Activated CD8-positive, alpha-beta memory T cell treated with anti-CD3 and anti-CD28 coated beads, Interleukin-2, amount 50 U/mL, for 24 hours (primary cell): ENCODE measurements around the gene TYW1B.
"Not testable (repeated sequence)": the region's sequence is repeated elsewhere in the genome, so short reads cannot be mapped to it uniquely, and the experiment has no call there.

ENCODE experiments used
- DNase-seq: peaks from one replicate; pipeline ENCODE4 v3.0.0-alpha.2; 2020; ENCODE audit errors: extremely low read depth

TYW1B gene

DNA sequence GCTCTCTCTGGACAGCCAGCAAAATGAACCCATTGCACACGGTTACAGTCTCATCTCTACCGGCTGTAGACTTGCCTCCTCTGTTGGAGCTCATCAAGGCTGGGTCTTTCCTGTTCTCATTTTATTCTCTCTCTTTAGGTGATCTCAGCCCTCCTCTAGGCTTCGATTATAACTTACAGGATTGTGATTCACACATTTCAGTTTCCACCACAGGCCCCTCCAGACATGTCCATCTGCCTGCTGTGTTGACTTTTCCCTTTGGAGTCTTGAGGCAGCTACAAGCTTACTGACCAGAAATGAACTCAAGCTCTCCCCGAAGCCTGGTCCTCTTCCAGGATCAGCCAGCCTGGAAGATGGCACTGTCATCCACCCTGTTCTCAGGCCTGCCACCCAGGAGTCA, 268.5 kb downstream of the TYW1B start:
- not testable (repeated sequence) for DNase-seq

DNA sequence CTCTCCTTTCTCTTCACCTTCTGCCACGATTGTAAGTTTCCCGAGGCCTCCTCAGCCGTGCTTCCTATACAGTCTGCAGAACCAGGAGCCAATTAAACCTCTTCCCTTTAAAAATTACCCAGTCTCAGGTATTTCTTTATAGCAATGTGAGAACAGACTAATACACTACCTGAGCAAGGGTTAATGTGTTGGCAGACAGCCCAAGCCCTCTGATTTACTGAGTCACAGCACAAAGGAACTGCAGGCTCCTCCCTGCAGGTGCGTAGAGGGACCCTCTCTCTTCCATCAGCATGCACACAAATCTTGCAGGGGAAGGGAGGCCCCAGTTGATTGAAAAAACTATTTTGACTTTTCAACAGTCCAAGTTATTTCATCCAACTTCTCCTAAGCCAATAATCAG, 271.3 kb downstream of the TYW1B start:
- DNase-seq: not testable (repeated sequence)

DNA sequence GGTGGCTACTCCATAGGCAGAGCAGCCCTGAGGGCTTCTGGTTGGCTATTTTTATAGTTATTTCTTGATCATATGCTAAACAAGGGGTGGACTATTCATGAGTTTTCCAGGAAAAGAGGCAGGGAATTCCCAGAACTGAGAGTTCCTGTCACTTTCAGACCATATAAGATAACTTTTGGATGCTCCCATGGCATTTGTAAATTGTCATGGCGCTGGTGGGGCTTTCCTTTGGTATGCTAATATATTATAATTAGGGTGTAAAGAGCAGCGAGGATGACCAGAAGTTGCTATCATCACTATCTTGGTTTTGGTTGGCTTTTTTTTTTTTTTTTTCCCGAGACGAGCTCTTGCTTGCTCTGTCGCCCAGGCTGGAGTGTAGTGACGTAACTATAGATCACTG, 272.8 kb downstream of the TYW1B start:
- not testable (repeated sequence) for DNase-seq

DNA sequence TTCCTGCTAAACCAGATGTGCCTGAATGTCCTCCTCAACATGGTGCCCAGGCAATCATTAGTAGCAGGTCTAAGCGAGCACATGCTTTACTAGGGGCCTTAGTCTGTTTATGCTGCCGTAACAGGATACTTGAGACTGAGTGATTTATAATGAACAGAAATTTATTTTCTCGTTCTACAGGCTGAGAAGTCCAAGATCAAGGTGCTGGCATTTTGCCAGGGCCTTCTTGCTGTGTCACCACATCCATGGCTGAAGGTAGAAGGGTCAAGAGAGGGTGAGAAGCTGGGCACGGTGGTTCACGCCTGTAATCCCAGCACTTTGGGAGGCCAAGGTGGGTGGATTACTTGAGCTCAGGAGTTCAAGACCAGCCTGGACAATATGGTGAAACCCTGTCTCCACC, 273.6 kb downstream of the TYW1B start:
- not testable (repeated sequence) for DNase-seq

DNA sequence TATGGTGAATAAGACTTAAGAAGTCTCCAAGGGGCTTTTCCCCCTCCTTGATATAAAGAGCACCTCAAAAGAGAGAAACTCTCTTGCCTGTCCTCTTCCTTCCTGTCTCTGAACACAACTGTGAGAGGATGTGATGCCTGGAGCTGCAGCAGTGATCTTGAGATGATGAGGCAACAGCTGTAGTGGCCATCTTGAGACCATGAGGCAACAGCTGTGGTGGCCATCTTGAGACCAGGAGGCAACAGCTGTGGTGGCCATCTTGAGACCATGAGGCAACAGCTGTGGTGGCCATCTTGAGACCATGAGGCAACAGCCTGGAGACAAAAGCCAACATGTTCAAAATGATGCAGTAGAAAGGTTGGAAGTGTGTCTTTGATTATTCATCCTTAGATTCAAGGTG, 277.5 kb downstream of the TYW1B start:
- DNase-seq: not testable (repeated sequence)

DNA sequence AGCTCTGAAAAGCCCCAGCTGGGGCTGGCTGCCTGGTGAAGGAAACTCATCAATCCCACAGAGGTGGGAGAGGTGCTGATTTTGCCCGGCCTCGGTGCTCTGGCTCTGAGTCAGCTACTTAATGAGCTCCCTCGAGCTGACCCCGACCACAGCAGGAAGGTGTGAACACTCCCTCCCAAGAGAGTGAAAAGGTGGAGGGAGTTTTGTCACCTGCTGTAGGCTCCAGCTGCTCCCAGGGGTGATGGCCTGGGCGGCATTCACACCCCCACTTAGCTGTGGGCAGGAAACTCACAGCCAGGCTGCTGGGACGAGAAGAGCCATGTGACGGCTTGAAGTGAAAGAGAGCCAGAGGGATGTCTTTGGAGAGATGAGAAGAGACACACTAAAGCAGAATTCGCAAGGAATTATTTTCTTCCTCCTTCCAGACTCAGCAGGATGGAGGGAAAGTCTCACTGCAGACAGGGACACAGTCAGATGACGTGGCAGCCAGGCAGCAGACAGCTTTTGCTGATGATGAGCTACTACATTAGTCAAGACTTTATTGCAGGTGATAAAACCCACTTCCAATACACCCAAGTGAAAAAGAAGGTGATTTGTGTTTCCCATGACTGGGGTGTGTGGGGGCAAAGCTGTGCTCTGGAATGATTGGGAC, 281.3 kb downstream of the TYW1B start:
- not testable (repeated sequence) for DNase-seq

DNA sequence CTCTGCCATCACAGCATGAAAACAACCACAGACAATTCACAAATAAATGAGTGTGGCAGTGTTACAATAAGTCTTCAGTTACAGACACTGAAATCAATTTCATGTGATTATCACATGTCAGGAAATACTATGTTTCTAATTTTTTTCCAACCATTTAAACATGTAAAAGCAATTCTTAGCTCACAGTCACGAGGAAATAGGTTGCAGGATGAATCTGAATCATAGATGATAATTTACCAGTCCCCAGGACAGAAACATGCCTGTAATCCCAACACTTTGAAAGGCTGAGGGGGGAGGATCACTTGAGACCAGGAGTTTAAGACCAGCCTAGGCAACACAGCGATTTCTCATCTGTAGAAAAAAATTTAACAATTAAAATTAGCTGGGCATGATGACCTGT, 283.5 kb downstream of the TYW1B start:
- DNase-seq: not testable (repeated sequence)

DNA sequence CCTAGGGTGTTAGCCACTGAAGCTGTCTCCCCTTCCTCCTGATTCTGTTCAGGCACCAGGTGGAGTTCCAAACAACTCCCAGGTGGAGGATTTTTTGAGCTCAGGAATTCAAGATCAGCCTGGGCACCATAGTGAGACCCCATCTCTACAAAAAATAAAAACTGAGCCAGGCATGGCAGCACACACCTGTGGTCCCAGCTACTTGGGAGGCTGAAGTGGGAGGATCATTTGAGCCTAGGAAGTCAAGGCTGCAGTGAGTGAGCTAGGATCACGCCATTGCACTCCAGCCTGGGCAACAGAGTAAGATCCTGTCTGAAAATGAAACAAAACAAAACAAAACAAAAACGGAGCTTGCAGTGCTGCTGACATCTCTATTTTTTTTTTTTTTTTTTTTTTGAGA, 287.1 kb downstream of the TYW1B start:
- DNase-seq: no peak

DNA sequence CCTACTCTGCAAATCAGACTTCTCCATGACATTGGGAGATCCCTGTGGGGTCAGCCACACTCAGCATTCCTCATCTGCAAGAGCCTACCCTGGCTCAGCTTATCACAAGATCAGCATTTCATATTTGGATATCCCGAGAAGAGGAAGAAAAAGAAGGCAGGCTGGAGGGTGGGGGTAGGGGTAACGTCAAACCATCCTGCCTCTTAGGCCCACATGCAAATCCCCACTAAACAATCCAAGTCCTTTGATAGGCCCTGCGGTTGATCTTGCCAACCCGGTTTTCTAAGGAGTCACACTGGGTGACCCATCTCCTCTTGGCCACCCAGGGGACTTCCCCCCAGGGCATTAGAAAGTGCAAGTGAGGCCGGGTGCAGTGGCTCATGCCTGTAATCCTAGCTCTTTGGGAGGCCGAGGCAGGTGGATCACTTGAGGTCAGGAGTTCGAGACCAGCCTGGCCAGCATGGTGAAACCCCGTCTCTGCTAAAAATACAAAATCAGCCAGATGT, 287.8 kb downstream of the TYW1B start:
- DNase-seq: no peak

DNA sequence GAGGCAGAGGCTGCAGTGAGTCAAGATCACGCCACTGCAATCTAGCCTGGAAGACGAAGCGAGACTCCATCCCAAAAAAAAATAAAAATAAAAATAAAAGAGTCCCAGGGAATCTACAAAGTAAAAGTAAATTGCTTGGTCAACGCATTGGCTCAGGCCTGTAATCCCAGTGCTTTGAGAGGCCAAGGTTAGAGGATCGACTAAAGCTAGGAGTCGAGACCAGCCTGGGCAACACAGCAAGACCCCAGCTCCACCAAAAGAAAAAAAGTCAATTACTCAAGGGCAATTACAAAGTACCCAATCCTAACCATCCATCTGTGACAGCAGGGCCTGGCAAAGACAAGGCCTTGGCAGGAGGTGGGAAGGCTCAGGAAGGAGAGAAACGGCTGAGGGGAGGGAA, 288.3 kb downstream of the TYW1B start:
- DNase-seq: no peak

DNA sequence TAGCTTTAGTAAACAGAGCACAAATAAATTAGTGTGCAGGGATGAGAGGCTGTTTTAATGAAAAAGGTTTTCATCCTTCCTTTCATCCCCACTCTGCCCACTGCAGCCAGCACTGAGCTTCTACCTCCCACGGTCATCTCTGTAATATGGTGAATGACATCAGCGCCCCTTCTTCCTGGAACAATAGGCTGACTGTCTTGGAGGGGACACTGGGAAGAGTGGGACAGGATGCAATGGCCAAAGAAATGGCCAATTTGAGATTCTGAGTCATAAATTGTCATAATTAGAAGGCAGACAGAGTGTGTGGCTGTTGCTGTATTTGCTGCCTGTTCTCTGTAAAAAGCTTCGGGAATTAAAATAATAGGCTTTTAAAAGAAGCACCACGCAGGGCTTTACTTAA, 289.1 kb downstream of the TYW1B start:
- DNase-seq: no peak

DNA sequence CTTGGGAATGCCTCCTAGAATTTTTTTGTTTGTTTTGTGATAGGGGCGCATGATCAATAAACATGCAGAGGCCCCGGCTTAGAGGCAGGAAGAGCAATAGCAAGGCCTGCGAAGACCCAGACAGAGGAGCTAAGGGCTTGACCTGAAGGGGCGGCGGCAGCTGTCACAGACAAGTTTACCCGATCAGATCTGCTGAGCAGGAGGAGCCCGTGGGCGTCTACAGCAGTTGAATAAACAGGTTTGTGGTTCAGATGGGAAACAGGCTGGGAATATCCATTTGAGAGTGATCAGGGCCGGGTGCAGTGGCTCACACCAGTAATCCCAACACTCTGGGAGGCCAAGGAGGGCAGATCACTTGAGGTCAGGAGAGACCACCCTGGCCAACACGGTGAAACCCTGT, 289.9 kb downstream of the TYW1B start:
- DNase-seq: no peak

DNA sequence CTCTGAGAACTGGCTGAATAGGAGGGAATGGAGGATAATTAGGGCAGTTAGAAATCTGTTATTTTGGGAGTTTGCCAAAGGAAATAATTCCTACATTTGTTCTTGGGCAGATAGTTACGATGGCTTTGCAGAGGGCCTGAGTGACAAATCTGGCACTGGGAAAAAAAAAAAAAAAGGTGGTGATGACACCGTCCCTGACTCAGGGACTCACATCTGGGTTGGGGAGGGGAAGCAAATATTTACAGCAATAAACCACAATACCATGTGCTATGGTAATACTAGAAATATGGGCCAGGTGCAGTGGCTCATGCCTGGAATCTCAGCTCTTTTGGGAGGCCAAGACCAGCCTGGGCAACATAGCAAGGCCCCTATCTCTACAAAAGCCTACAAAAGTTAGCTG, 292.0 kb downstream of the TYW1B start:
- not testable (repeated sequence) for DNase-seq

DNA sequence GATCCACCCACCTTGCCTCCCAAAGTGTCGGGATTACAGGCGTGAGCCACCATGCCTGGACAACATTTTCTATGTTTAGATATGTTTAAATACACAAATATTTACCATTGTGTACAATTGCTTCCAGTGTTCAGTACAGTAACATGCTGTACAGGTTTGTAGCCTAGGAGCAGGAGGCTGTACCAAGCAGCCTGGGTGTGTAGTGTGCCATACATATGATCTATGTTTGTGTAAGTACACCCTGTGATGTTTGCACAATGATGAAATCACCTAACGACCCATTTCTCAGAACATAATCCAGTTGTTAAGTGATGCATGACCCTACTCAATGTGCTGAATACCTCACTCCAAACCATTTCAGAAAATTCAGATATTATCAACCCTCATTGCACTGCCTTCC, 297.0 kb downstream of the TYW1B start:
- DNase-seq: not testable (repeated sequence)
